Activated CD4-positive, alpha-beta memory T cell treated with anti-CD3 and anti-CD28 coated beads for 36 hours (primary cell): ENCODE measurements around the gene HOXB9. TPM values are rescaled to one million over a fixed set of nuclear protein-coding genes. Genes with fewer than 3 reads are reported as not detected.

ENCODE experiments used
- CTCF ChIA-PET: fragments of 350-600 bp; sonication (Branson Sonifier 250); formaldehyde crosslinking; loops from one replicate; lab custom pipeline; 2021; ENCODE audit warnings: antibody characterized with exemption, inconsistent platforms; lab: Charles Lee
- POLR2A ChIA-PET: fragments of 350-600 bp; sonication (Branson Sonifier 250); formaldehyde crosslinking; loops from one replicate; lab custom pipeline; 2021; ENCODE audit warnings: antibody characterized with exemption; lab: Charles Lee
- DNase-seq: peaks from one replicate; pipeline ENCODE4 v3.0.0-alpha.2; 2020
- H3K27ac Mint-ChIP-seq: one replicate; pipeline ENCODE4 v1.8.0; 2021; ENCODE audit warnings: mixed read lengths
- H3K27me3 Mint-ChIP-seq: one replicate; pipeline ENCODE4 v1.8.0; 2021; ENCODE audit warnings: mixed read lengths
- H3K36me3 Mint-ChIP-seq: one replicate; pipeline ENCODE4 v1.8.0; 2021; ENCODE audit warnings: mixed read lengths
- H3K4me1 Mint-ChIP-seq: one replicate; pipeline ENCODE4 v1.8.0; 2021; ENCODE audit warnings: low read depth, mixed read lengths
- H3K4me3 Mint-ChIP-seq: one replicate; pipeline ENCODE4 v1.8.0; 2021; ENCODE audit warnings: mild to moderate bottlenecking, mixed read lengths
- H3K9me3 Mint-ChIP-seq: one replicate; pipeline ENCODE4 v1.8.0; 2021; ENCODE audit warnings: mixed read lengths
- intact Hi-C: fragments of 100-400 bp; cut with micrococcal nuclease; formaldehyde crosslinking; loops from one replicate; pipeline ENCODE4 v1.15.1; 2023
- total RNA-seq, 2 experiments: library from RNA; stranded (reverse); gene quantifications; one replicate each; pipeline ENCODE4 v1.2.3, GENCODE V29; 2021

Gene HOXB9
- total RNA-seq, 2 experiments from 2014 or later: 1.4 to 1.5 TPM

GRCh38 chr17:48619826-48620449 is 6.2 kb downstream of the HOXB9 start:
- Mint-ChIP-seq H3K27me3 (peaks cover 87% of the 10 kb centered on the region), H3K27ac (no peak overlapping the region), H3K36me3 (no peaks in the 10 kb centered on the region), H3K4me3 (no peak overlapping the region), H3K9me3 (no peaks in the 10 kb centered on the region), H3K4me1 (peaks cover 30% of the 10 kb centered on the region)
- no peak for DNase-seq
- ChIA-PET CTCF (interaction anchor here (0.5 to 4.9 kb wide), 6 partner anchors 12 to 593 kb away, joined by 4 to 22 read pairs (median 5); partner anchors contain the start of gene HOXB5), POLR2A (no interaction called here)
- intact Hi-C loops: loop anchor here (5.0 to 10.0 kb wide), 2 partner anchors 102 to 485 kb away; partner anchors contain the start of genes PRAC1 and PRAC2

DNA sequence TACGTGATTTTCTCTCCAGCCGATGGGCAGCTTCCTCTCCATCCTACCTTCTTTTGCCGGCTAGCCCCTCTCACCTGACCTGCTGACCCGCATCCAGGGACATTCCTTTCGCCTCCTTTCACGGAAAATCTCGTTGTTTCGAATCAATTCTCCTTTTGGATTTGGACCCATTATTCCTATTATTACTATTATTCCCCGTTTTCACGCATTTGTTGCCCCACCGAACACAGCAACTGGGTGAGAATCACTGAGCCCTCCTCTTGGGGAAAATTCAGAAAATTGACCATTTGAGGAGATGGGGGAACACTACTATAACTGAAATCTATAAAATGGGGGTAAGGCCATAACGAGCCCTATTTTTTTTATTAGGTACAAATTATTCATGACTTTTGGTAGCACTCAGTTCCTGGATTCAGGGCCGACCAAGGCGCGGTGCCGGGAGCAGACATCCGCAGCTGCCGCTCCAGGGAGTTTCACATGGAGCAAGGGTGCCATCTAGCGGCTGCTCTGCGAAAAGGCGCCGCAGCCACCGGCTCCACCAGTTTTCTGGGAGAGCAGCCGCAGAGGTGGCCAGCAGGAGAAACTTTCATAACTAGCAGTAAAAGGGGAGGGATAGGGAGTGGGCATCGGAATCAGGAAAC is 7.8 kb downstream of the HOXB9 start:
- Mint-ChIP-seq H3K36me3 (no peaks in the 10 kb centered on the region), H3K4me3 (peak overlapping the region; percentile 17), H3K27me3 (peaks cover 89% of the 10 kb centered on the region), H3K27ac (peak overlapping the region; percentile 40), H3K4me1 (peaks cover 42% of the 10 kb centered on the region), H3K9me3 (no peaks in the 10 kb centered on the region)
- POLR2A ChIA-PET: no interaction called here
- CTCF ChIA-PET: interaction anchor here (0.5 to 4.9 kb wide), 39 partner anchors 9 to 607 kb away, joined by 3 to 22 read pairs (median 5); partner anchors contain the start of genes CBX1 and HOXB5
- intact Hi-C loops: loop anchor here (5.0 to 10.0 kb wide), 2 partner anchors 104 to 484 kb away; partner anchors contain the start of genes PRAC1 and PRAC2
- peak; percentile 89 for DNase-seq

GRCh38 chr17:48617471-48618255 is 8.5 kb downstream of the HOXB9 start:
- Mint-ChIP-seq H3K36me3 (no peaks in the 10 kb centered on the region), H3K4me1 (peaks cover 47% of the 10 kb centered on the region), H3K4me3 (no peak overlapping the region), H3K9me3 (no peaks in the 10 kb centered on the region), H3K27ac (peak overlapping the region; percentile 7), H3K27me3 (peaks cover 87% of the 10 kb centered on the region)
- no peak for DNase-seq
- CTCF ChIA-PET: interaction anchor here (0.7 to 4.9 kb wide), 28 partner anchors 9 to 592 kb away, joined by 3 to 22 read pairs (median 5); partner anchors contain the start of genes CBX1 and HOXB5
- POLR2A ChIA-PET: no interaction called here
- intact Hi-C loops: loop anchor here (5.0 to 10.0 kb wide), 2 partner anchors 105 to 483 kb away; partner anchors contain the start of genes PRAC1 and PRAC2

GRCh38 chr17:48616717-48617470 is 9.3 kb downstream of the HOXB9 start:
- ChIA-PET POLR2A (no interaction called here), CTCF (interaction anchor here (1.0 to 4.9 kb wide), 8 partner anchors 8 to 591 kb away, joined by 3 to 22 read pairs (median 6); partner anchors contain the start of gene HOXB5)
- DNase-seq: no peak
- intact Hi-C loops: loop anchor here (5.0 to 10.0 kb wide), 2 partner anchors 105 to 482 kb away; partner anchors contain the start of genes PRAC1 and PRAC2
- Mint-ChIP-seq H3K4me3 (no peak overlapping the region), H3K4me1 (peaks cover 51% of the 10 kb centered on the region), H3K27me3 (peaks cover 83% of the 10 kb centered on the region), H3K9me3 (no peaks in the 10 kb centered on the region), H3K36me3 (no peaks in the 10 kb centered on the region), H3K27ac (peak overlapping the region; percentile 7)

DNA sequence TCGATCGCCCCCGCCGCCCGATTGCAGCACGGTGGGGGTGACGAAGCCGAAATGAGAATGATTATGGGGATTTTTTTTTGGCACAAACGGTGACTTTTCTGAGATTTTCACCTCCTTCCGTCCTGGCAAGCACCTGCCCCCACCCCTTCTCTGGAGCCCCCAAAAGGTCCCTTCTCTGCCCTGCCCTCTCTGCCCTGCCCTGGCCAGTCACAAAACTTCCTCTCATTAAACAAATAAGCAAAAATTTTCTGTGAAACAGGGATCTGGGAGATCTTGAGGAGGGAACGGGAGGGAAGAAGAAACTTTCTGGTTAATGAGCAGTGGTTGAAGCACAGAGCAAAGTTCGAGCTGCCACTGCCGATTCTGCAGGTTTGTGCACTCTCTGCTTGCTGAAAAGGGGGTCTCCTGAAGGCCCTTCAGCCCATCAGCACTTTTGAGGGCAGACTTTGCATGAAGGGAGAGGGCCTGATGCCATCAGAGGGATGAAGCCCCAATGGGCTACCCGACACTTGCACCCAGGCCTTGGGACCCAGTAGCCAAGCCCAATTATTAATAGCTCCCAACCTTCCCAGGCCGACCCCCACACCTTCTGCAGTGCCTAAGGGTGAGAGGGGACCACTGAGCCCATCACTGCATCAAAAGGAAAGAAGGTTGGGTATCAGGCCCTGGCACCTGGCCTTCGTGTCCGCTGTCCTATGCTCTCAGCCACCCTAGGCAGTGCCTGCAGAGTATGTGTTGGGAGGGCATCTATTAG is 10.0 kb downstream of the HOXB9 start:
- no peak overlapping the region for H3K27ac Mint-ChIP-seq
- no peaks in the 10 kb centered on the region for H3K36me3 Mint-ChIP-seq
- H3K27me3 Mint-ChIP-seq: peaks cover 84% of the 10 kb centered on the region
- no peak overlapping the region for H3K4me3 Mint-ChIP-seq
- DNase-seq: no peak
- POLR2A ChIA-PET: interaction anchor here (0.5 kb wide), 1 partner anchor 10 kb away, joined by 3 read pairs; no protein-coding TSS in a partner anchor
- H3K4me1 Mint-ChIP-seq: peaks cover 57% of the 10 kb centered on the region
- no peaks in the 10 kb centered on the region for H3K9me3 Mint-ChIP-seq
- CTCF ChIA-PET: interaction anchor here (0.8 to 4.9 kb wide), 9 partner anchors 9 to 536 kb away, joined by 3 to 22 read pairs (median 3); partner anchors contain the start of gene HOXB5
- intact Hi-C loops: loop anchor here (5.0 to 10.0 kb wide), 2 partner anchors 106 to 481 kb away; partner anchors contain the start of genes PRAC1 and PRAC2

GRCh38 chr17:48615047-48615962 is 10.9 kb downstream of the HOXB9 start, which contains the start of gene HOXB8:
TSS of gene HOXB8 (minus strand) at chr17:48615292. CDS start at chr17:48614704, 588 bp downstream.
- H3K36me3 Mint-ChIP-seq: no peaks in the 10 kb centered on the region
- CTCF ChIA-PET: interaction anchor here (0.7 to 4.9 kb wide), 14 partner anchors 9 to 955 kb away, joined by 3 to 22 read pairs (median 4); partner anchors contain the start of gene HOXB5
- intact Hi-C loops: loop anchor here (5.0 to 10.0 kb wide), 2 partner anchors 107 to 481 kb away; partner anchors contain the start of genes PRAC1 and PRAC2
- peaks cover 62% of the 10 kb centered on the region for H3K4me1 Mint-ChIP-seq
- H3K4me3 Mint-ChIP-seq: peak within 1 kb of the TSS; percentile 20
- POLR2A ChIA-PET: interaction anchor here (0.5 kb wide), 1 partner anchor 10 kb away, joined by 3 read pairs; no protein-coding TSS in a partner anchor
- H3K9me3 Mint-ChIP-seq: no peaks in the 10 kb centered on the region
- DNase-seq: no peak
- H3K27ac Mint-ChIP-seq: peak within 1 kb of the TSS; percentile 42
- peaks cover 81% of the 10 kb centered on the region for H3K27me3 Mint-ChIP-seq

DNA sequence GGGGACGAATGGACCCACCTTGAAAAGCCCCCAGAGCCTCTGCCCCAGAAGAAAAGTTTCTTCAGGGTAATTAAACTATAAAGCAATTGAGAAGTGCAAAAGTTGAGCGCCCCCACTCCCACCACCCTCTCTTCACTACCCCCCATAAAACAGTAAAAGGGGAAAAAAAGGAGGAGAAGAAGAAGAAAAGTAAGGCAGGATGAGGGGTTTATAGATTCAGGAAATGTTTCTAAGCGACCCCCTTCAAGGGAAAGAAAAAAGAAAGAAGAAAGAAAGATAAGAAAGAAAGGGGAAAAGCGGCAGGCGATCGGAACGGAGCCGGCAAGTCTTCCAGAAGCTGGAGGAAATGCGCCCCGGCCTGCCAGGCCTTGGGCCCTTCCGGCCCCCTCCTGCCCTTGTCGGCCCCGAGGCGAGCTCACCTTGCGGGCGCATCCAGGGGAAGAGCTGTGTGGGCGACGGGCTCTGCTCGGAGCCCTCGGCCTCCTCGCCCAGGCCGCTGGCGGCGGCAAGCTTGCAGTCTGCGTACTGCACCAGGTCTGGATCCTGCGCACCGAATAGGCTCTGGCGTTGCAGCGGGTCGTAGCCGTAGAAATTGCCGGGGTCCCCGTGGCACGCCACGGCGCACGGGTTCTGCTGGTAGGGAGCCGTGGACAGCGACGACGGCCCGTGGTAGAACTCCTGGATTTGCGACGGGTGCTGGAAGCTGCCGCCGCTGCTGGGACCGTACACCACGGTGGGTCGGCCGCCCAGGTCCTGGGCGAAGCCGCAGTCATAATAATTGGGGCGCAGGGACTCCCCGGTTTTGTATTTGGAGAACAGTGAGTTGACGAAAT is 12.1 kb downstream of the HOXB9 start:
- peaks cover 59% of the 10 kb centered on the region for H3K4me1 Mint-ChIP-seq
- POLR2A ChIA-PET: interaction anchor here (2.4 kb wide), 1 partner anchor 12 kb away, joined by 13 read pairs; the partner anchor contains the start of gene HOXB9
- CTCF ChIA-PET: interaction anchor here (0.6 to 2.7 kb wide), 16 partner anchors 9 to 589 kb away, joined by 3 to 19 read pairs (median 5); partner anchors contain the start of genes HOXB5 and HOXB9
- intact Hi-C loops: loop anchor here (2.0 to 10.0 kb wide), 4 partner anchors 17 to 587 kb away; no protein-coding TSS in a partner anchor
- H3K4me3 Mint-ChIP-seq: peak overlapping the region; percentile 28
- no peaks in the 10 kb centered on the region for H3K36me3 Mint-ChIP-seq
- peak; percentile 46 for DNase-seq
- peaks cover 78% of the 10 kb centered on the region for H3K27me3 Mint-ChIP-seq
- no peaks in the 10 kb centered on the region for H3K9me3 Mint-ChIP-seq
- no peak overlapping the region for H3K27ac Mint-ChIP-seq

GRCh38 chr17:48612854-48613691 is 13.1 kb downstream of the HOXB9 start:
- no peaks in the 10 kb centered on the region for H3K36me3 Mint-ChIP-seq
- H3K27me3 Mint-ChIP-seq: peaks cover 76% of the 10 kb centered on the region
- intact Hi-C loops: loop anchor here (2.0 to 10.0 kb wide), 4 partner anchors 16 to 586 kb away; no protein-coding TSS in a partner anchor
- no peaks in the 10 kb centered on the region for H3K9me3 Mint-ChIP-seq
- ChIA-PET POLR2A (interaction anchor here (2.4 kb wide), 1 partner anchor 13 kb away, joined by 13 read pairs; the partner anchor contains the start of gene HOXB9), CTCF (interaction anchor here (0.6 to 2.7 kb wide), 22 partner anchors 10 to 672 kb away, joined by 3 to 19 read pairs (median 4); partner anchors contain the start of genes HOXB5 and PNPO)
- peak; percentile 59 for DNase-seq
- no peak overlapping the region for H3K27ac Mint-ChIP-seq
- peaks cover 52% of the 10 kb centered on the region for H3K4me1 Mint-ChIP-seq
- peak overlapping the region; percentile 72 for H3K4me3 Mint-ChIP-seq
